ENCODE data around the gene PFN4. TPM values are rescaled to one million over a fixed set of nuclear protein-coding genes. Genes with fewer than 3 reads are reported as not detected.

Gene PFN4
- total and polyA plus RNA-seq, 3 donors from 2014 or later = 39.8 to 248 (median 62.8) TPM

DNA sequence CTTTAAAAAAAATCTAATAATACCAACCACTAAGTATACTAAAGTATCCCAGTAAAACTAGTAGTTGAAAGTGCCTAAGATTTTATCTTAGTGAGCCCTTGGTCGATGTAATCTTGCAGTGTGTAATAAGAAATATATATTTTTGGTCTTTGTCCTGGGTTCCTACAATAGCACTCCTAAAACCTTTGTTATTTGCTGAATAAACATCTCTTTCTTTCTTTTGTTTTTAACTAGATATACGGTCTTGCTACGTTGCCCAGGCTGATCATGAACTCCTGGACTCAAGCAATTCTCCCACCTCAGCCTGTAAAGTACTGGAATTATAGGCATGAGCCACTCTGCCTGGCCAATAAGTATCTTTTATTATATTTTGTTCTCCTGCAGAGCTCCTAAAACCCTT, 36.1 kb downstream of the PFN4 start:
- TF ChIP-seq POLR2A (IDR thresholded peaks at IDR 0.05) = no peak
- intact Hi-C loops (cut with DNase I; ENCODE audit: low total_unique reads) = no loop called here
- Histone ChIP-seq H3K4me1 (peaks cover 10% of the 10 kb centered on the region), H3K9me3 (no peaks in the 10 kb centered on the region), H3K27ac (no peak overlapping the region), H3K27me3 (no peaks in the 10 kb centered on the region), H3K4me3 (no peak overlapping the region), H3K36me3 (ENCODE audit: low read depth, missing control alignments) (no peaks in the 10 kb centered on the region)
- 87 to 88% methylated on average over 3 of the region's 3 CpGs for WGBS, 2 donors
- no peak for DNase-seq

DNA sequence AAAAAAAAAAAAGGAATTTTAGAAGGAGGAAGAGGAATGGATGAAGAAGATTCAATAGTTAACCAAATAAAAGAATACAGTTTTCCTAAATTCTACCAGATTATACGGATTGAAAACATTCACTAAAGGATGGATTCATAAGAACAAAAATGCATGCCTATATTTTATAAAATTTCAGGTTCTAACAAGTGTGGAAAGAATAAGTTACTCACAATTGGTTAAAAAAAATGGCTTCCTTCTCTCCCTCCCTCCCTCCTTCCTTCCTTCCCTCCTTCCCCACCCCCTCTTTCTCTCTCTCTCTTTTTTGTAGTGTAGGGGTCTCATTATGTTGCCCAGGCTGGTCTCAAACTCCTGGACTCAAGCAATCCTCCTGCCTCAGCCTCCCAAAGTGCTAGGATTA, 36.9 kb downstream of the PFN4 start:
- Histone ChIP-seq H3K36me3 (ENCODE audit: low read depth, missing control alignments) (no peaks in the 10 kb centered on the region), H3K4me1 (peaks cover 10% of the 10 kb centered on the region), H3K4me3 (no peak overlapping the region), H3K27me3 (no peaks in the 10 kb centered on the region), H3K9me3 (no peaks in the 10 kb centered on the region), H3K27ac (no peak overlapping the region)
- intact Hi-C loops (cut with DNase I; ENCODE audit: low total_unique reads) = no loop called here
- WGBS, 2 donors = 68 to 77% methylated on average over 1 of the region's 1 CpG
- TF ChIP-seq, protein P1, sequence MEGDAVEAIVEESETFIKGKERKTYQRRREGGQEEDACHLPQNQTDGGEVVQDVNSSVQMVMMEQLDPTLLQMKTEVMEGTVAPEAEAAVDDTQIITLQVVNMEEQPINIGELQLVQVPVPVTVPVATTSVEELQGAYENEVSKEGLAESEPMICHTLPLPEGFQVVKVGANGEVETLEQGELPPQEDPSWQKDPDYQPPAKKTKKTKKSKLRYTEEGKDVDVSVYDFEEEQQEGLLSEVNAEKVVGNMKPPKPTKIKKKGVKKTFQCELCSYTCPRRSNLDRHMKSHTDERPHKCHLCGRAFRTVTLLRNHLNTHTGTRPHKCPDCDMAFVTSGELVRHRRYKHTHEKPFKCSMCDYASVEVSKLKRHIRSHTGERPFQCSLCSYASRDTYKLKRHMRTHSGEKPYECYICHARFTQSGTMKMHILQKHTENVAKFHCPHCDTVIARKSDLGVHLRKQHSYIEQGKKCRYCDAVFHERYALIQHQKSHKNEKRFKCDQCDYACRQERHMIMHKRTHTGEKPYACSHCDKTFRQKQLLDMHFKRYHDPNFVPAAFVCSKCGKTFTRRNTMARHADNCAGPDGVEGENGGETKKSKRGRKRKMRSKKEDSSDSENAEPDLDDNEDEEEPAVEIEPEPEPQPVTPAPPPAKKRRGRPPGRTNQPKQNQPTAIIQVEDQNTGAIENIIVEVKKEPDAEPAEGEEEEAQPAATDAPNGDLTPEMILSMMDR (IDR thresholded peaks at IDR 0.05) = no peak
- TF ChIP-seq POLR2A (IDR thresholded peaks at IDR 0.05) = no peak
- no peak for DNase-seq

DNA sequence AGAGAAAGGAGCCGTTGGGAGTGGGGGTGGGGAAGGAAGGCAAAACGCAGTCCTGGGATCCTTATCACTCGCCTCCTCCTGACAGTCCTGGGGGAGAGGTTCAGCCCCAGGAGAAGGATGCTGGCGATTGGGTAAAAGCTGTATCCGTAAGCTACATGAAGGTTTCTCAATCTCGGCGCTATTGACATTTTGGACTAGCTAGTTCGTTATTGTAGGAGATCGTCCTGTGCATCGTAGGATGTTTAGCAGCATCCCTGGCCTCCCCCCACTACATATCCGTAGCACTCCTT, 38.0 kb downstream of the PFN4 start:
- Histone ChIP-seq H3K4me1 (peaks cover 10% of the 10 kb centered on the region), H3K9me3 (no peaks in the 10 kb centered on the region), H3K4me3 (peak overlapping the region; percentile 62 to 63), H3K36me3 (ENCODE audit: low read depth, missing control alignments) (no peaks in the 10 kb centered on the region), H3K27me3 (no peaks in the 10 kb centered on the region), H3K27ac (peak overlapping the region; percentile 81 to 87)
- no peak for TF ChIP-seq POLR2A (IDR thresholded peaks at IDR 0.05)
- TF ChIP-seq, protein P1 (IDR thresholded peaks at IDR 0.05) = no peak
- DNase-seq = peak; percentile 48
- 5 to 13% methylated on average over 11 of the region's 11 CpGs for WGBS, 2 donors
- intact Hi-C loops (cut with DNase I; ENCODE audit: low total_unique reads) = no loop called here

DNA sequence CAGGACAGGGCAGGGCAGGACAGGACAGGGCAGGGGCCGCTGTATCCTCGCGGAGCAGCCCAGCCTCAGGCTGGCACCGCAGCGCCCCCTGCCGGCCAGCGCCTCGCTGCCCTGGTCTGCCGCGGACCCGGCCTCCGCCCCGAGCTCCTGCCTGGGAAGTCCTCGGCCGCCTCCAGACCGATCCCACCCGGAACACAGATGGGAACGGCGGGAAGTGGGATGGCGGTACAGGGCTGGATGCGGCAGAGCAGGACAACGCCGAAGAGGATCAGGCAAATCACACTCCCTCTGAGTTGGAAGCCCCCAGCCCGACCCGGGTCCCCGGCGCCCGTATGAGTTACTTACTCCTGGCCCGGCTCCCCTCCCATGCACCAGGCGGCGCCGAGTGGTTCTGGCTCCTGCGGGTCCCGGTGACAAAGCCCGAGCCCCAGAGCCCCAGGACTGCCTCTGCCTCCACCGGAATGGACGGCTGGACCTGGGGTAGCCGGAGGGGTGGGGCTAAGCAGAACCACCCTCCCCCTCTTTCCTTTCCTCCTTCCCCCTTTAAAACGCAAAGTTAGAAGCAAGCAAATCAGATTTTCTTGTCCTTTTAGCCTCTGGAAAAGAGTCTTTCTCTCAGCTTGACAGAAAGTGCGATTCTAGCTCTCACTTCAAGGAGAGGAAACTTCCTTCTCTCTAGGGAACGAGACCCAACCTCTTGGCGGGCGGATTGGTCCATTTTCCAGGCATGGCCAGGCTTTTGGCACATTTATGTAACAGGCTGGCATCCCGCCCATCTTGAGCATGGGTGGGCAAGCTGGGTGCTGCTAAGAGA, 38.5 kb downstream of the PFN4 start, which contains the start of gene TP53I3:
TP53I3 (minus strand) TSS at position 449 of the 814 bp plus-strand sequence. CDS start 508 bp downstream, outside the sequence.
- intact Hi-C loops (cut with DNase I; ENCODE audit: low total_unique reads) = no loop called here
- TF ChIP-seq, protein P1 (IDR thresholded peaks at IDR 0.05) = peak; percentile 96 to 98 (median 96)
- no peak for TF ChIP-seq POLR2A (IDR thresholded peaks at IDR 0.05)
- Histone ChIP-seq H3K27ac (peak within 1 kb of the TSS; percentile 81 to 87), H3K4me3 (peak within 1 kb of the TSS; percentile 62 to 63), H3K4me1 (peaks cover 10% of the 10 kb centered on the region), H3K27me3 (no peaks in the 10 kb centered on the region), H3K36me3 (ENCODE audit: low read depth, missing control alignments) (no peaks in the 10 kb centered on the region), H3K9me3 (no peaks in the 10 kb centered on the region)
- 0 to 1% methylated on average over 10 to 36 of the region's 44 CpGs for WGBS, 2 donors
- peak; percentile 90 for DNase-seq

DNA sequence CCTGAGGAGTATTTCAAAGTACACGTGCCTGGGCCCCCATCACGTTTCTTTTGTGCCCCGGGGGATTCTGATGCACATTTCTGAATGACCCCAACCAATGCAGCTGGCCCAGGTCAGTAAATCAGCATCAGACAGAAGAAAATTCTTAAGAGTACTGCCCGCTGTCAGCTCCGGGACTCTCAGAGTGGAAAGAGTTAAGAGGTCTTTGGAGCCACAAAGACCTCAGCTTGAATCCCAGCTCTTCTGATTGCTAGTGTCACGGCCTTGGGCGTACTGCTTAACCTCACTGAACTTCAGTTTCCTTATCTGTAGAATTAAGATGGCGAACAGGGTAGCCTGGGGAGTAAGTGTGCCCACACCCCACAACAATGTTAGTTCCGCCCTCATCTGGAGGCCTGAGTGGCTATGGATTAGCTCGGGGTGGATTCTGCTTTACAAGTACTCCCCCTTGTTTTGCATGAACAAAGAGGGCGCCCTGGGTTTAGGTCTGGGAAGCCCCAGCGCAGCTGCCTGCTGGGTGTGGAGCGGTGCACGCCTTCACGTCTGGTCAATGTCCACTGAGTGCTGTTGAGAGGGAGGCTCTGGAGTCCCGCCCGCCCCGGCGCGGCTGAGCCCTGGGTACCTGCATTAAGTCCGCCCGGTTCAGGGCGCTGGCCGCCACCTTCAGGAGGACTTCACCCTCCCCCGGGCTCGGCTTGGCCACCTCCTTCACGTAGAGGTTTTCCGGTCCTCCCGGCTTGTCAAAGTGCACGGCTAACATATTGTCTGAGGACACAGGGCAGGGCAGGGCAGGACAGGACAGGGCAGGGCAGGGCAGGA, 39.4 kb downstream of the PFN4 start:
- intact Hi-C loops (cut with DNase I; ENCODE audit: low total_unique reads) = no loop called here
- peak overlapping the region; percentile 62 to 63 for H3K4me3 ChIP-seq
- peaks cover 10% of the 10 kb centered on the region for H3K4me1 ChIP-seq
- H3K27ac ChIP-seq = peak overlapping the region; percentile 81 to 87
- DNase-seq = peak; percentile 66
- TF ChIP-seq, protein P1 (IDR thresholded peaks at IDR 0.05) = no peak
- TF ChIP-seq POLR2A (IDR thresholded peaks at IDR 0.05) = no peak
- no peaks in the 10 kb centered on the region for H3K27me3 ChIP-seq
- WGBS, 2 donors = 4 to 8% methylated on average over 18 to 26 of the region's 30 CpGs
- no peaks in the 10 kb centered on the region for H3K9me3 ChIP-seq
- H3K36me3 ChIP-seq (ENCODE audit: low read depth, missing control alignments) = no peaks in the 10 kb centered on the region
